ENCODE results near the gene RAD9B. TPM values are rescaled to one million over a fixed set of nuclear protein-coding genes. Genes with fewer than 3 reads are reported as not detected.
A peak's percentile ranks its signal among the peaks of the same experiment; 100 is the strongest.

The RAD9B gene
- total and polyA plus RNA-seq, 2 of the 4 experiments (the other 2 are of a cell fraction) = 0.09 to 0.18 TPM

GRCh38 chr12:110537605-110538409, 35.7 kb downstream of the RAD9B start:
- peak overlapping the region; percentile 29; the same call in 1 of the 2 replicates for H2BK20ac ChIP-seq (ENCODE audit: low read depth, low read length)
- dilution Hi-C loops (cut with HindIII; ENCODE audit: low sequenced_read_pairs, unreplicated experiment) = no loop called here
- intact Hi-C loops (cut with micrococcal nuclease) = no loop called here
- CTCF ChIA-PET = interaction anchor here (0.6 to 1.2 kb wide), 2 partner anchors 64 to 90 kb away, joined by 3 read pairs; no protein-coding TSS in a partner anchor
- H3K4ac ChIP-seq (ENCODE audit: low read depth, low read length) = 0 out of 2 replicates have a peak overlapping the region, but pooled peaks have one; percentile 9
- no peak overlapping the region for H2BK15ac ChIP-seq (ENCODE audit: low read depth, low read length)
- H3K9me3 ChIP-seq (ENCODE audit: control insufficient read depth, insufficient read depth, low read length) = no peaks in the 10 kb centered on the region
- H3K14ac ChIP-seq (replicated peaks; ENCODE audit: low read depth, low read length) = 0 out of 2 replicates have a peak overlapping the region, but pooled peaks have one; percentile 36
- no peak overlapping the region for H3K9ac ChIP-seq (ENCODE audit: low read depth, low read length)
- no TSS peak for BruUV-seq (replicated peaks)
- ATAC-seq (ENCODE audit: low read depth) = no peak
- H3K27ac ChIP-seq (ENCODE audit: insufficient read depth, low read length) = no peak overlapping the region
- no peak overlapping the region for H3K23ac ChIP-seq (ENCODE audit: low read depth, low read length)
- WGBS, 2 experiments (ENCODE audit: extremely low coverage in 2 of 2, insufficient read length in 1 of 2) = 96% methylated on average over 4 of the region's 9 CpGs; no CpG with 5 or more reads in 1 of the 2 experiments
- no peak overlapping the region for H2AFZ ChIP-seq (replicated peaks; ENCODE audit: low read length, poor library complexity)
- peaks cover 19% of the 10 kb centered on the region for H3K36me3 ChIP-seq (ENCODE audit: control insufficient read depth, insufficient read depth, low read length)
- H4K8ac ChIP-seq (ENCODE audit: low read depth in 2 of 2, low read length in 2 of 2) = no peak overlapping the region
- POLR2A ChIA-PET (ENCODE audit: unreplicated experiment) = interaction anchor here (0.7 kb wide), 1 partner anchor 11 kb away, joined by 5 read pairs; no protein-coding TSS in a partner anchor
- no peak overlapping the region for H2BK5ac ChIP-seq (ENCODE audit: low read depth, low read length, poor library complexity, severe bottlenecking)
- peaks cover 8% of the 10 kb centered on the region for H3K9me1 ChIP-seq (ENCODE audit: insufficient read depth, low read length)
- H4K91ac ChIP-seq (ENCODE audit: insufficient read depth, low read depth, low read length) = no peak overlapping the region
- H4K5ac ChIP-seq (ENCODE audit: low read depth, low read length) = no peak overlapping the region
- in situ Hi-C loops (cut with MboI; ENCODE audit: low sequenced_read_pairs) = no loop called here
- no peak overlapping the region for H3K56ac ChIP-seq (ENCODE audit: extremely low read depth, insufficient read depth, low read length)
- H2AK9ac ChIP-seq (replicated peaks; ENCODE audit: low read depth, low read length, poor library complexity) = no peak overlapping the region
- DNase-seq = no peak
- peaks cover 10% of the 10 kb centered on the region for H3K4me1 ChIP-seq (ENCODE audit: control insufficient read depth, insufficient read depth, low read length)
- H3K27me3 ChIP-seq (ENCODE audit: control insufficient read depth, insufficient read depth, low read length) = no peaks in the 10 kb centered on the region
- H2AK5ac ChIP-seq (ENCODE audit: low read depth, low read length) = no peak overlapping the region
- peaks cover 18 to 51% of the 10 kb centered on the region in 2 experiments for H3K79me1 ChIP-seq (ENCODE audit: low read depth in 1 of 2, low read length in 2 of 2)
- H4K20me1 ChIP-seq (ENCODE audit: insufficient read depth, low read length) = peaks cover 5% of the 10 kb centered on the region; the same call in 1 of the 2 replicates
- H2BK120ac ChIP-seq (ENCODE audit: low read depth, low read length) = no peak overlapping the region
- H3K4me3 ChIP-seq (ENCODE audit: insufficient read depth, low read depth, low read length) = no peak overlapping the region
- H3K18ac ChIP-seq (ENCODE audit: low read depth, low read length) = no peak overlapping the region
- H3K4me2 ChIP-seq (ENCODE audit: low read depth, low read length) = no peak overlapping the region
- TF ChIP-seq USF2 (IDR thresholded peaks at IDR 0.05; ENCODE audit: low read depth, low read length) (no peak), MAZ (IDR thresholded peaks at IDR 0.05; ENCODE audit: borderline replicate concordance, low read depth, low read length) (no peak), RAD21 (IDR thresholded peaks at IDR 0.05; ENCODE audit: low read length) (no peak), CEBPB (IDR thresholded peaks at IDR 0.05; ENCODE audit: low read depth, low read length) (no peak), CHD1 (IDR thresholded peaks at IDR 0.05; ENCODE audit: low read depth, low read length) (no peak), RCOR1 (IDR thresholded peaks at IDR 0.05; ENCODE audit: insufficient replicate concordance, low read length) (no peak), POLR2A (IDR thresholded peaks at IDR 0.05; ENCODE audit: low read depth, low read length) (no peak), MAFK (IDR thresholded peaks at IDR 0.05; ENCODE audit: low read depth, low read length) (no peak), RFX5 (IDR thresholded peaks at IDR 0.05; ENCODE audit: low read depth, low read length) (no peak), SMC3 (IDR thresholded peaks at IDR 0.05; ENCODE audit: low read depth, low read length) (no peak), ELK1 (IDR thresholded peaks at IDR 0.05; ENCODE audit: borderline replicate concordance, low read depth, low read length) (no peak), FOS (IDR thresholded peaks at IDR 0.05; ENCODE audit: low read depth, low read length) (no peak), BHLHE40 (IDR thresholded peaks at IDR 0.05; ENCODE audit: low read depth, low read length) (no peak), CTCF (conservative IDR thresholded peaks at IDR 0.05; ENCODE audit: low read depth, low read length) (no peak)

Data from IMR-90 (cell line).